IMR-90 (cell line): ENCODE results near the gene ALDH6A1.

Experiments used
- CEBPB ChIP-seq: IDR thresholded peaks from 2 replicates; pipeline ENCODE4 v1.6.1; 2012; ENCODE audit warnings: low read depth, low read length, improper control_type of control experiment
- MAFK ChIP-seq: IDR thresholded peaks from 2 replicates; pipeline ENCODE4 v1.6.1; 2012; ENCODE audit warnings: low read depth, low read length, improper control_type of control experiment
- MAZ ChIP-seq: IDR thresholded peaks from 2 replicates; pipeline ENCODE4 v1.6.1; 2012; ENCODE audit warnings: low read depth, mild to moderate bottlenecking, low read length, improper control_type of control experiment, moderate library complexity, borderline replicate concordance
- NFE2L2 ChIP-seq: fragments of 150-350 bp; IDR thresholded peaks from 2 replicates; pipeline ENCODE4 v1.6.1; 2016; ENCODE audit warnings: low read depth, mild to moderate bottlenecking, low read length
- POLR2A ChIP-seq: IDR thresholded peaks from 2 replicates; pipeline ENCODE4 v1.6.1; 2012; ENCODE audit warnings: mild to moderate bottlenecking, low read depth, low read length
- RFX5 ChIP-seq: IDR thresholded peaks from 2 replicates; pipeline ENCODE4 v1.8.0; 2012; ENCODE audit warnings: low read depth, mild to moderate bottlenecking, low read length, moderate library complexity
- SMC3 ChIP-seq: fragments of 150-350 bp; IDR thresholded peaks from 2 replicates; pipeline ENCODE4 v1.6.1; 2016; ENCODE audit warnings: low read depth, mild to moderate bottlenecking, antibody characterized with exemption, low read length, moderate library complexity
- TF ChIP-seq, protein P1 (sequence below): conservative IDR thresholded peaks from 2 replicates; pipeline ENCODE4 v1.5.1; 2012; ENCODE audit warnings: mild to moderate bottlenecking, low read depth, low read length, improper control_type of control experiment

DNA sequence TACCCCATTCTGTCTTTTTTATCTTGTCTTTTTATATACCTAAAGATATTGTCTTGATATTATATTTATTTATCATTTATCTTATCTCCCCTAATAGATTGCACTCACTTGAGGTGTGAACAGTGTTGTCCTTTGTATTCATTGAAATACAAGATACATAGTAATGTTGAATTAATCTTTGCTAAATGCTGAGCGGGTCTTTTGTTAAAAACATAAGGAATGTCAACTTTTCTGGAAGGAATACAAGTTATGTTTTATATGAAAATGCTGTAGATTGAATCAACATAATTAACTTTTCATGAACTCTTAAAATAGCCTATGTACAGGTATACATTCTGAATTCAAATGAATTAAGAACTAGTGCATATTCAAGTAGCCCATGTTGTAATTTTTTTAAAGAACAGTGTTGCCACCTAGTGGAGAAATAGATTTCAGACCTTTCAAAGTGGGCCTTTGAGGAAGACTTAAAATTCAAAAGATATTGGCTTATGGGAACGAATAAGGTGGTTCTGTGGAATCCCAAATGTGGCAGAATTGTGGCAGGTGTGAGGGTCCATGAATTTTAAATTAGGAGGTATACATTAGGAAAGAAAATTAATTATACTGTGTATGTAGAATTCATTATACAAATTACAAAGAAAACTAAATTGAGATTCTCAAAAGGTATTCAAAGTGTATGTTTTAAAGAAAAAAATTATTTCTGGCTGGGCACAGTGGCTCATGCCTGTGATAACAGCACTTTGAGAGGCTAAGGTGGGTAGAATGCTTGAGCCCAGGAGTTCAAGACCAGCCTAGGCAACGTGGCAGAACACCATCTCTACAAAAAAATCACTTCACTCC is 46.0 kb downstream of the ALDH6A1 start:
- TF ChIP-seq, protein P1, sequence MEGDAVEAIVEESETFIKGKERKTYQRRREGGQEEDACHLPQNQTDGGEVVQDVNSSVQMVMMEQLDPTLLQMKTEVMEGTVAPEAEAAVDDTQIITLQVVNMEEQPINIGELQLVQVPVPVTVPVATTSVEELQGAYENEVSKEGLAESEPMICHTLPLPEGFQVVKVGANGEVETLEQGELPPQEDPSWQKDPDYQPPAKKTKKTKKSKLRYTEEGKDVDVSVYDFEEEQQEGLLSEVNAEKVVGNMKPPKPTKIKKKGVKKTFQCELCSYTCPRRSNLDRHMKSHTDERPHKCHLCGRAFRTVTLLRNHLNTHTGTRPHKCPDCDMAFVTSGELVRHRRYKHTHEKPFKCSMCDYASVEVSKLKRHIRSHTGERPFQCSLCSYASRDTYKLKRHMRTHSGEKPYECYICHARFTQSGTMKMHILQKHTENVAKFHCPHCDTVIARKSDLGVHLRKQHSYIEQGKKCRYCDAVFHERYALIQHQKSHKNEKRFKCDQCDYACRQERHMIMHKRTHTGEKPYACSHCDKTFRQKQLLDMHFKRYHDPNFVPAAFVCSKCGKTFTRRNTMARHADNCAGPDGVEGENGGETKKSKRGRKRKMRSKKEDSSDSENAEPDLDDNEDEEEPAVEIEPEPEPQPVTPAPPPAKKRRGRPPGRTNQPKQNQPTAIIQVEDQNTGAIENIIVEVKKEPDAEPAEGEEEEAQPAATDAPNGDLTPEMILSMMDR: peak; percentile 64
- TF ChIP-seq CEBPB (no peak), MAFK (peak; percentile 58), RFX5 (no peak), NFE2L2 (no peak), POLR2A (no peak), SMC3 (peak; percentile 49; the same call in 1 of the 2 replicates), MAZ (no peak)
